Vagina (tissue), 2 donors: ENCODE measurements around the gene ASB3.

ENCODE experiments used
- CTCF ChIP-seq, 3 experiments: fragments of 450-650 bp in 2 of 3; fragments of 200-600 bp in 1 of 3; sonication (generic) in 1 of 3; IDR thresholded peaks; one replicate each; pipeline ENCODE4 v1.5.1; 2017 to 2019; ENCODE audit warnings: antibody characterized with exemption in 3 of 3, mild to moderate bottlenecking in 2 of 3, moderate library complexity in 2 of 3
- POLR2A ChIP-seq, 2 donors: fragments of 450-650 bp; IDR thresholded peaks; one replicate each; pipeline ENCODE4 v1.6.1; 2017; ENCODE audit warnings: antibody characterized with exemption in 2 of 2, mild to moderate bottlenecking in 2 of 2, moderate library complexity in 2 of 2

- TF ChIP-seq CTCF (IDR thresholded peaks at IDR 0.05): no peak
- TF ChIP-seq POLR2A (IDR thresholded peaks at IDR 0.05): no peak
These were observed 150.2 kb downstream of the ASB3 start for GRCh38 chr2:53636596-53636995.
